Measurements from ENCODE around the gene LTBP1. TPM values are rescaled to one million over a fixed set of nuclear protein-coding genes. Genes with fewer than 3 reads are reported as not detected.

LTBP1 gene
- total RNA-seq, 2 experiments from 2014 or later = 0.18 TPM; not detected in 1

GRCh38 chr2:33404321-33404720 lies 457.6 kb downstream of the LTBP1 start:
- no peak for DNase-seq
- no peak overlapping the region for H3K4me3 Mint-ChIP-seq
- H3K27ac Mint-ChIP-seq = no peak overlapping the region

GRCh38 chr2:33406622-33407021 lies 459.9 kb downstream of the LTBP1 start:
- Mint-ChIP-seq H3K4me1 (ENCODE audit: low read depth) (no peaks in the 10 kb centered on the region), H3K27me3 (peaks cover 5% of the 10 kb centered on the region), H3K9me3 (peaks cover 5% of the 10 kb centered on the region), H3K36me3 (ENCODE audit: low read depth) (no peaks in the 10 kb centered on the region), H3K4me3 (no peak overlapping the region), H3K27ac (no peak overlapping the region)
- DNase-seq (no peak), ATAC-seq (no peak)
- TF ChIP-seq CTCF (IDR thresholded peaks at IDR 0.05) = no peak
- CTCF ChIA-PET = interaction anchor here (0.8 to 1.7 kb wide), 4 partner anchors 10 to 35 kb away, joined by 3 to 7 read pairs (median 4); no protein-coding TSS in a partner anchor
- POLR2A ChIA-PET = interaction anchor here (0.6 kb wide), 1 partner anchor 25 kb away, joined by 3 read pairs; no protein-coding TSS in a partner anchor
- intact Hi-C loops (cut with micrococcal nuclease) = no loop called here

More at GRCh38 chr2:33404321-33404720, 457.6 kb downstream of the LTBP1 start:
- ChIA-PET CTCF (no interaction called here), POLR2A (no interaction called here)
- Mint-ChIP-seq H3K9me3 (peaks cover 5% of the 10 kb centered on the region), H3K36me3 (ENCODE audit: low read depth) (no peaks in the 10 kb centered on the region), H3K27me3 (peaks cover 3% of the 10 kb centered on the region), H3K4me1 (ENCODE audit: low read depth) (no peaks in the 10 kb centered on the region)
- intact Hi-C loops (cut with micrococcal nuclease) = no loop called here
- no peak for ATAC-seq
- TF ChIP-seq CTCF (IDR thresholded peaks at IDR 0.05) = no peak

DNA sequence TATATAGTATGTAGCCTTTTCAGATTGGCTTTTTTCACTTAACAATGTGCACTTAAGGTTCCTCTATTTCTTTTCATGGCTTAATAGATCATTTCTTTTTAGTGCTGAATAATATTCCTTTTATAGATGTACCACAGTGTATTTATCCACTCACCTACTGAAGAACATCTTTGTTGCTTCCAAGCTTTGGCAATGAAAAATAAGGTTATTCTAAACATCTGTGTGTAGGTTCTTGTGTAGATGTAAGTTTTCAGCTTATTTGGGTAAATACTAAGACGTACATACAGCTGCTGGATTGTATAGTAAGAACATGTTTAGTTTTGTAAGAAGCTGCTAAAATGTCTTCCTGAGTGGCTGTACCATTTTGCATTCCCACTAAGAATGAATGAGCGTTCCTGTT lies 461.4 kb downstream of the LTBP1 start:
- H3K9me3 Mint-ChIP-seq = peaks cover 5% of the 10 kb centered on the region
- TF ChIP-seq CTCF (IDR thresholded peaks at IDR 0.05) = no peak
- POLR2A ChIA-PET = no interaction called here
- H3K36me3 Mint-ChIP-seq (ENCODE audit: low read depth) = no peaks in the 10 kb centered on the region
- H3K4me3 Mint-ChIP-seq = no peak overlapping the region
- CTCF ChIA-PET = no interaction called here
- ATAC-seq (no peak), DNase-seq (no peak)
- intact Hi-C loops (cut with micrococcal nuclease) = no loop called here
- no peak overlapping the region for H3K27ac Mint-ChIP-seq
- H3K4me1 Mint-ChIP-seq (ENCODE audit: low read depth) = no peaks in the 10 kb centered on the region
- peaks cover 5% of the 10 kb centered on the region for H3K27me3 Mint-ChIP-seq

- intact Hi-C loops (cut with micrococcal nuclease) = no loop called here
- Mint-ChIP-seq H3K36me3 (ENCODE audit: low read depth) (no peaks in the 10 kb centered on the region), H3K4me1 (ENCODE audit: low read depth) (no peaks in the 10 kb centered on the region), H3K27ac (no peak overlapping the region), H3K9me3 (peaks cover 5% of the 10 kb centered on the region), H3K4me3 (no peak overlapping the region), H3K27me3 (peaks cover 7% of the 10 kb centered on the region)
- ChIA-PET POLR2A (no interaction called here), CTCF (no interaction called here)
- ATAC-seq (no peak), DNase-seq (no peak)
- no peak for TF ChIP-seq CTCF (IDR thresholded peaks at IDR 0.05)
Observed at GRCh38 chr2:33409417-33409955, 462.7 kb downstream of the LTBP1 start.

- ATAC-seq = no peak
- no peak overlapping the region for H3K27ac Mint-ChIP-seq
- intact Hi-C loops (cut with micrococcal nuclease) = loop anchor here (10.0 kb wide), 1 partner anchor 173 kb away; no protein-coding TSS in a partner anchor
- no peak overlapping the region for H3K4me3 Mint-ChIP-seq
- no peak for TF ChIP-seq CTCF (IDR thresholded peaks at IDR 0.05)
- no peaks in the 10 kb centered on the region for H3K4me1 Mint-ChIP-seq (ENCODE audit: low read depth)
- H3K9me3 Mint-ChIP-seq = peaks cover 5% of the 10 kb centered on the region
- CTCF ChIA-PET = no interaction called here
- no peaks in the 10 kb centered on the region for H3K36me3 Mint-ChIP-seq (ENCODE audit: low read depth)
- DNase-seq = no peak
- POLR2A ChIA-PET = no interaction called here
- H3K27me3 Mint-ChIP-seq = peaks cover 7% of the 10 kb centered on the region
Observed at GRCh38 chr2:33411765-33412164, 465.0 kb downstream of the LTBP1 start.
